Gastroesophageal sphincter (tissue), 4 donors: ENCODE measurements around the gene GALNT10. TPM values are rescaled to one million over a fixed set of nuclear protein-coding genes. Genes with fewer than 3 reads are reported as not detected.

ENCODE experiments used
- ATAC-seq: fragments of 150-250 bp; one replicate; pipeline ENCODE4 v1.9.1; 2016; ENCODE audit warnings: mild to moderate bottlenecking, moderate library complexity
- H3K27ac ChIP-seq, 4 donors: fragments of 200-600 bp; sonication (generic) in 3 of 4; 1 replicate in 3 of 4; 2 replicates in 1 of 4; pipeline ENCODE4 v1.5.1; 2016 to 2019
- H3K27me3 ChIP-seq: fragments of 200-600 bp; sonication (generic); one replicate; pipeline ENCODE4 v1.5.1; 2019
- H3K36me3 ChIP-seq, 2 donors: fragments of 200-600 bp; sonication (generic); one replicate each; pipeline ENCODE4 v1.5.1; 2019; ENCODE audit warnings: control low read depth in 1 of 2
- H3K4me1 ChIP-seq, 3 donors: fragments of 200-600 bp; sonication (generic); 1 replicate in 2 of 3; 2 replicates in 1 of 3; pipeline ENCODE4 v1.5.1; 2016 to 2019; ENCODE audit warnings: control low read depth in 2 of 3
- H3K4me3 ChIP-seq, 2 donors: fragments of 200-600 bp; sonication (generic); one replicate each; pipeline ENCODE4 v1.5.1; 2019; ENCODE audit warnings: mild to moderate bottlenecking in 1 of 2, moderate library complexity in 1 of 2
- H3K9me3 ChIP-seq, 3 donors: fragments of 200-600 bp; sonication (generic); one replicate each; pipeline ENCODE4 v1.5.1; 2017 to 2019; ENCODE audit warnings: control low read depth in 2 of 3
- EP300 ChIP-seq: sonication (generic); formaldehyde crosslinking; IDR thresholded peaks from one replicate; pipeline ENCODE4 v1.6.1; 2017; ENCODE audit warnings: antibody characterized with exemption, mild to moderate bottlenecking
- POLR2A ChIP-seq, 2 donors: fragments of 450-650 bp; IDR thresholded peaks; one replicate each; pipeline ENCODE4 v1.6.1; 2017; ENCODE audit warnings: antibody characterized with exemption in 2 of 2, mild to moderate bottlenecking in 2 of 2, moderate library complexity in 1 of 2
- POLR2AphosphoS5 ChIP-seq: sonication (generic); formaldehyde crosslinking; IDR thresholded peaks from one replicate; pipeline ENCODE4 v1.6.1; 2017; ENCODE audit warnings: antibody characterized with exemption
- WGBS, 2 donors: methylation state at CpG; one replicate each; pipeline ENCODE4 v1.1.5; 2018; ENCODE audit warnings: low coverage in 1 of 2; 5-methylcytosine and 5-hydroxymethylcytosine counted together
- total RNA-seq, 4 donors: library from RNA; depleted of rRNA; stranded (reverse); fragments of >200 nt; gene quantifications; one replicate each; pipeline ENCODE4 v1.1.0, GENCODE V29; 2016
- TF ChIP-seq, protein P1 (sequence below), 4 experiments: fragments of 200-600 bp in 2 of 4; fragments of 450-650 bp in 2 of 4; sonication (generic) in 1 of 4; IDR thresholded peaks; one replicate each; pipeline ENCODE4 v1.5.1; 2017 to 2019; ENCODE audit warnings: antibody characterized with exemption in 4 of 4, mild to moderate bottlenecking in 2 of 4, moderate library complexity in 2 of 4

GALNT10 gene
- total RNA-seq, 4 donors from 2014 or later = 19.1 to 49.1 (median 34.0) TPM

DNA sequence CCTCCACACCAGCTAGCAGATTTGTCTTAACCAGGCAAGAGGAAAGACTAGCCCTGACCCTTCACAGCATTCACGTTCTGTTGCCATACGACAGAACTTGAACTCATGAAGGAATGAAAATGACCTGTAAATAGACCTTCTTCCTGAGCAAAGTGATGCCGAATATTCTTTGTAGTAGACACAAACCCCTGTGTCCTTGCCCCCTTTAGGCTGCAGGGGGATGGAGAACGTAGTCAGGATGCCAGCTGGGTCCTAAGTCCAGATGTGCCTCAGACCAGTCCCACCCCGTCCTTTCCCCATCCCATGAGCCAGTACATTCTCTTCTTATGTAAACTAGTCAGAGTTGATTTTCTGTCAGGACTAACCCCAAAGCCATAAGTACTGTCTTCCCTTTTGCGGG lies 151.1 kb downstream of the GALNT10 start:
- Histone ChIP-seq H3K4me3 (no peak overlapping the region), H3K9me3 (no peaks in the 10 kb centered on the region), H3K36me3 (no peaks in the 10 kb centered on the region), H3K27me3 (no peaks in the 10 kb centered on the region), H3K4me1 (no peaks in the 10 kb centered on the region), H3K27ac (no peak overlapping the region)
- 97 to 98% methylated on average over 5 to 6 of the region's 6 CpGs for WGBS, 2 donors
- TF ChIP-seq POLR2A (IDR thresholded peaks at IDR 0.05) (no peak), POLR2AphosphoS5 (no peak), EP300 (no peak)
- TF ChIP-seq, protein P1, sequence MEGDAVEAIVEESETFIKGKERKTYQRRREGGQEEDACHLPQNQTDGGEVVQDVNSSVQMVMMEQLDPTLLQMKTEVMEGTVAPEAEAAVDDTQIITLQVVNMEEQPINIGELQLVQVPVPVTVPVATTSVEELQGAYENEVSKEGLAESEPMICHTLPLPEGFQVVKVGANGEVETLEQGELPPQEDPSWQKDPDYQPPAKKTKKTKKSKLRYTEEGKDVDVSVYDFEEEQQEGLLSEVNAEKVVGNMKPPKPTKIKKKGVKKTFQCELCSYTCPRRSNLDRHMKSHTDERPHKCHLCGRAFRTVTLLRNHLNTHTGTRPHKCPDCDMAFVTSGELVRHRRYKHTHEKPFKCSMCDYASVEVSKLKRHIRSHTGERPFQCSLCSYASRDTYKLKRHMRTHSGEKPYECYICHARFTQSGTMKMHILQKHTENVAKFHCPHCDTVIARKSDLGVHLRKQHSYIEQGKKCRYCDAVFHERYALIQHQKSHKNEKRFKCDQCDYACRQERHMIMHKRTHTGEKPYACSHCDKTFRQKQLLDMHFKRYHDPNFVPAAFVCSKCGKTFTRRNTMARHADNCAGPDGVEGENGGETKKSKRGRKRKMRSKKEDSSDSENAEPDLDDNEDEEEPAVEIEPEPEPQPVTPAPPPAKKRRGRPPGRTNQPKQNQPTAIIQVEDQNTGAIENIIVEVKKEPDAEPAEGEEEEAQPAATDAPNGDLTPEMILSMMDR (IDR thresholded peaks at IDR 0.05) = no peak
- no peak for ATAC-seq

DNA sequence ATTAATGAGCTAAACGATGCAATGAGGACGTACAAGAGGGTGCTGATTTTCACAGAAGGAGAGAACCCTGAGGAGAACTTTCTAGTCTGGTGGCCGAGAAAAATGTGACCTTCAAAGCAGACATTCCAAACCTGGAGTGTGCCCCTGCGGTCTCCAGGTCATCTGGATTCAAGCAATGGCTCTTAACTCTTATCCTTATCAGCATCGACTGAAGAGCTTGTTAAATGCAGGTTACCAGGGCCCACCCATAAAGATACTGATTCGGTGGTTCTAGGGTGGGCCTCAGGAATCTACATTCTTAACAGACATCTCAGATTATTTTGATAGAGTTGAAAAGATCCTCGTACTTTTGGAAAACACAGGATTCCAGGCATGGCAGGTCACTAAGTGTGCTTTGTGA lies 151.7 kb downstream of the GALNT10 start:
- Histone ChIP-seq H3K4me1 (no peaks in the 10 kb centered on the region), H3K36me3 (no peaks in the 10 kb centered on the region), H3K9me3 (no peaks in the 10 kb centered on the region), H3K4me3 (no peak overlapping the region), H3K27me3 (no peaks in the 10 kb centered on the region), H3K27ac (no peak overlapping the region)
- TF ChIP-seq POLR2AphosphoS5 (no peak), EP300 (no peak), POLR2A (IDR thresholded peaks at IDR 0.05) (no peak)
- TF ChIP-seq, protein P1 (IDR thresholded peaks at IDR 0.05) = no peak
- WGBS, 2 donors = 86 to 90% methylated on average over 5 to 6 of the region's 7 CpGs
- ATAC-seq = no peak

DNA sequence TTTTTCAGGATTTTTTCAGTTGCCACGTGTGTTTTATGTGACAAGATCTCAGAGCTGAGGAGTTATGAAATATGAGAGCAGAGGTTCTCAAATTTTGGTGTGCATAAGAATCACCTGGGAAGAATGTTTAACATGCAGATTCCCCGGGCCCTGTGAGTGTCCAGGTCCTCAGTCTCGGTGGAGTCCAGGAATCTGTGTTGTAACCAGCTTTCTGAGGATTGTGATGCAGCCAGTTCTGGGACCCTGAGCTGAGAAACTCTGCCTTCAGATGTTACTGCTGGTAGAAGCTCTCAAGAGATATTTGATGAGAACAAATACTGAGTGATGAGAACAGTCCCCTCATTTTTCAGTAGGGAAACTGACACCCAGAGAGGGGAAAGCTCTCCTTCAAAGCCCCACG lies 152.4 kb downstream of the GALNT10 start:
- no peak overlapping the region for H3K27ac ChIP-seq
- H3K9me3 ChIP-seq = no peaks in the 10 kb centered on the region
- ATAC-seq = no peak
- no peak overlapping the region for H3K4me3 ChIP-seq
- no peaks in the 10 kb centered on the region for H3K4me1 ChIP-seq
- no peak for TF ChIP-seq POLR2AphosphoS5
- TF ChIP-seq, protein P1 (IDR thresholded peaks at IDR 0.05) = no peak
- TF ChIP-seq EP300 = no peak
- TF ChIP-seq POLR2A (IDR thresholded peaks at IDR 0.05) = no peak
- H3K36me3 ChIP-seq = no peaks in the 10 kb centered on the region
- H3K27me3 ChIP-seq = no peaks in the 10 kb centered on the region
- 90% methylated on average over 3 of the region's 4 CpGs; no CpG with 5 or more reads in 1 of the 2 donors for WGBS, 2 donors

DNA sequence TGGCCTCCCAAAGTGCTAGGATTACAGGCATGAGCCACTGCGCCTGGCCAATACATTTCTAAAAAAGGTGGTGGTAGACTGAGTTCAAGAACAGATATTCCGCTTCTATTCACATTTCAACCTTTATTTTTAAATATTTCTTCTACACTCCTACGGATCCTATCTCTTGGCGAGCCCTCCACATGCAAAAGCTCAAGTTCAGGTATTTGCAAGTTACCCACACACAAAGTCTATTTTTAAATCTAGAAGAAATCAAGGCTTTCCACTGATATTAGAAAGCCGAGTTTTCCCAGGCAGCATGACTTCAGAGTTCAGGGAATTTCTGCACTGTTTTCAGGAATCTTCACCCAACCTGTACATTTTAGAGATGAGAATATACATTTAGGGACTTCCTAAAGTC lies 153.9 kb downstream of the GALNT10 start:
- no peak for TF ChIP-seq POLR2AphosphoS5
- TF ChIP-seq POLR2A (IDR thresholded peaks at IDR 0.05) = no peak
- TF ChIP-seq EP300 = no peak
- TF ChIP-seq, protein P1 (IDR thresholded peaks at IDR 0.05) = no peak
- no peaks in the 10 kb centered on the region for H3K4me1 ChIP-seq
- WGBS, 2 donors = 79% methylated on average over 5 of the region's 5 CpGs; no CpG with 5 or more reads in 1 of the 2 donors
- no peak for ATAC-seq
- no peak overlapping the region for H3K4me3 ChIP-seq
- H3K27ac ChIP-seq = no peak overlapping the region
- no peaks in the 10 kb centered on the region for H3K36me3 ChIP-seq
- H3K9me3 ChIP-seq = no peaks in the 10 kb centered on the region
- no peaks in the 10 kb centered on the region for H3K27me3 ChIP-seq

DNA sequence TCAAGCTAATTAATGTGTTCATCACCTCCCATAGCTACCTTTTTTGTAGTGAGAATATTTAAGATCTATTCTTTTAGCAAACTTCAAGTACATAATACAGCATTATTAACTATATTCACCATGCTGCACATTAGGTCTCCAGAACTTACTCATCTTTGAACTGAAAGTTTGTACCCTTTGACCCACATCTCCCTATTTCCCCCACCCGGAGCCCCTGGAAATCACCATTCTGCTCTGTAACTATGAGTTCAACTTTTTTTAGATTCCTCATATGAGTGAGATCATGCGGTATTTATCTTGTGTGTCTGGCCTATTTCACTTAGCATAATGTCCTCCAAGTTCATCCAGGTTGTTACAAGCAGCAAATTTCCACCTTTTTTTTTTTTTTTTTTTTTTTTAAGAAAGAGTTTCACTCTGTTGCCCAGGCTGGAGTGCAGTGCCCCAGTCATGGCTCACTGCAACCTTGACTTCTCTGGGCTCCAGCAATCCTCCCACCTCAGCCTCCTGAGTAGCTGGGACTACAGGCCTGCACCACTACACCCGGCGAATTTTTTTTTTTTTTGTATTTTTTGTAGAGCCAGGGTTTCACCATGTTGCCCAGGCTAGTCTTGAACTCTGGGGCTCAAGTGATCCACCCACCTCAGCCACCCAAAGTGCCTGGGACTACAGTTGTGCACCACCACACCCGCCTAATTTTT lies 154.9 kb downstream of the GALNT10 start:
- no peaks in the 10 kb centered on the region for H3K36me3 ChIP-seq
- H3K27ac ChIP-seq = no peak overlapping the region
- no peak for ATAC-seq
- H3K27me3 ChIP-seq = no peaks in the 10 kb centered on the region
- TF ChIP-seq POLR2AphosphoS5 (no peak), POLR2A (IDR thresholded peaks at IDR 0.05) (no peak), EP300 (no peak)
- TF ChIP-seq, protein P1 (IDR thresholded peaks at IDR 0.05) = no peak
- no peaks in the 10 kb centered on the region for H3K9me3 ChIP-seq
- H3K4me1 ChIP-seq = no peaks in the 10 kb centered on the region
- H3K4me3 ChIP-seq = no peak overlapping the region
- 52 to 71% methylated on average over 3 to 4 of the region's 5 CpGs for whole genome bisulfite sequencing, 2 donors
